Body of pancreas (tissue), 4 donors: Measurements from ENCODE around the gene CACNG7. TPM values are rescaled to one million over a fixed set of nuclear protein-coding genes. Genes with fewer than 3 reads are reported as not detected.
A peak's percentile ranks its signal among the peaks of the same experiment; 100 is the strongest.
"Not testable (repeated sequence)": the region's sequence is repeated elsewhere in the genome, so short reads cannot be mapped to it uniquely, and the experiment has no call there.

Experiments
- ATAC-seq: fragments of 150-250 bp; one replicate; pipeline ENCODE4 v1.9.1; 2016
- DNase-seq, 4 donors: peaks; one replicate each; pipeline ENCODE4 v3.0.0-alpha.2; 2019
- H3K27ac ChIP-seq, 4 donors: fragments of 200-600 bp; sonication (generic); 1 replicate in 3 of 4; 2 replicates in 1 of 4; pipeline versions ENCODE4 v1.5.1 to v1.6.1; 2016 to 2019; ENCODE audit warnings: mild to moderate bottlenecking in 1 of 4, mixed read lengths in 1 of 4, moderate library complexity in 1 of 4
- H3K27me3 ChIP-seq, 2 donors: fragments of 200-600 bp; sonication (generic); one replicate each; pipeline ENCODE4 v1.6.0; 2016; ENCODE audit warnings: mild to moderate bottlenecking in 1 of 2
- H3K36me3 ChIP-seq, 2 donors: fragments of 200-600 bp; sonication (generic); replicated peaks in 1 of 2; 2 replicates each; pipeline ENCODE4 v1.5.1; 2016; ENCODE audit warnings: low read depth in 2 of 2; ENCODE audit not compliant: insufficient read depth in 1 of 2
- H3K4me1 ChIP-seq: fragments of 200-600 bp; sonication (generic); one replicate; pipeline ENCODE4 v1.6.0; 2016
- H3K4me3 ChIP-seq, 2 donors: fragments of 200-600 bp; sonication (generic); 1 replicate in 1 of 2; 2 replicates in 1 of 2; pipeline ENCODE4 v1.5.1; 2016 to 2019
- H3K9me3 ChIP-seq, 3 donors: fragments of 200-600 bp; sonication (generic); 1 replicate in 2 of 3; 2 replicates in 1 of 3; pipeline ENCODE4 v1.5.1; 2016
- POLR2A ChIP-seq, 3 donors: fragments of 450-650 bp; IDR thresholded peaks; one replicate each; pipeline ENCODE4 v1.6.1; 2016; ENCODE audit warnings: antibody characterized with exemption in 3 of 3, mild to moderate bottlenecking in 2 of 3
- WGBS, 2 donors: methylation state at CpG; one replicate each; pipeline ENCODE4 v1.1.5; 2017; 5-methylcytosine and 5-hydroxymethylcytosine counted together
- intact Hi-C: fragments of 100-400 bp; cut with DNase I; formaldehyde crosslinking; loops from one replicate; pipeline ENCODE4 v1.15.1; 2023
- total RNA-seq, 2 donors: library from RNA; depleted of rRNA; stranded (reverse); fragments of >200 nt; gene quantifications; one replicate each; pipeline ENCODE4 v1.1.0, GENCODE V29; 2016
- TF ChIP-seq, protein P1 (sequence below), 7 experiments: fragments of 450-650 bp in 4 of 7; fragments of 200-600 bp in 3 of 7; sonication (generic) in 3 of 7; IDR thresholded peaks; one replicate each; pipeline ENCODE4 v1.5.1; 2016 to 2019; ENCODE audit warnings: antibody characterized with exemption in 7 of 7

The CACNG7 gene
- total RNA-seq, 2 donors from 2014 or later: not detected

DNA sequence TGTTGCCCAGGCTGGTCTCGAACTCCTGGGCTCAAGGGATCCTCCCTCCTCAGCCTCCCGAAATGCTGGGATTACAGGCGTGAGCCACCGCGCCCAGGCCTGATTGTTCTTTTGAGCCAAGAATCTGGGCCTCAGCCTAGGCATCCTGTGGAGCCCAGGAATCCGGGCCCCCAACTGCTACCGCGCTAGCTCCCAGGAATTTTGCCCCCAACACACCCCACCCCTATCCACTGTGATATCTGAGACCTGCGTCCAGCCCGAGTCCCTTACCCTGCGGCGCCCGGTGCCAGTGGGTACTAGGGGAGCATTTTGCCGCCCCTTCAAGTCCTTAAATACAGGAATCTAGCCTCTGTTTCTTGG is 42.2 kb upstream of the CACNG7 start:
- DNase-seq (peak in 1 of 4 donors; percentile 33), ATAC-seq (no peak)
- peaks cover 53% of the 10 kb centered on the region for H3K4me1 ChIP-seq
- 49 to 52% methylated on average over 13 to 14 of the region's 14 CpGs for WGBS, 2 donors
- TF ChIP-seq, protein P1, sequence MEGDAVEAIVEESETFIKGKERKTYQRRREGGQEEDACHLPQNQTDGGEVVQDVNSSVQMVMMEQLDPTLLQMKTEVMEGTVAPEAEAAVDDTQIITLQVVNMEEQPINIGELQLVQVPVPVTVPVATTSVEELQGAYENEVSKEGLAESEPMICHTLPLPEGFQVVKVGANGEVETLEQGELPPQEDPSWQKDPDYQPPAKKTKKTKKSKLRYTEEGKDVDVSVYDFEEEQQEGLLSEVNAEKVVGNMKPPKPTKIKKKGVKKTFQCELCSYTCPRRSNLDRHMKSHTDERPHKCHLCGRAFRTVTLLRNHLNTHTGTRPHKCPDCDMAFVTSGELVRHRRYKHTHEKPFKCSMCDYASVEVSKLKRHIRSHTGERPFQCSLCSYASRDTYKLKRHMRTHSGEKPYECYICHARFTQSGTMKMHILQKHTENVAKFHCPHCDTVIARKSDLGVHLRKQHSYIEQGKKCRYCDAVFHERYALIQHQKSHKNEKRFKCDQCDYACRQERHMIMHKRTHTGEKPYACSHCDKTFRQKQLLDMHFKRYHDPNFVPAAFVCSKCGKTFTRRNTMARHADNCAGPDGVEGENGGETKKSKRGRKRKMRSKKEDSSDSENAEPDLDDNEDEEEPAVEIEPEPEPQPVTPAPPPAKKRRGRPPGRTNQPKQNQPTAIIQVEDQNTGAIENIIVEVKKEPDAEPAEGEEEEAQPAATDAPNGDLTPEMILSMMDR (IDR thresholded peaks at IDR 0.05): no peak
- TF ChIP-seq POLR2A (IDR thresholded peaks at IDR 0.05): no peak
- no peaks in the 10 kb centered on the region for H3K36me3 ChIP-seq
- H3K9me3 ChIP-seq: no peaks in the 10 kb centered on the region
- no peak overlapping the region for H3K4me3 ChIP-seq
- no peaks in the 10 kb centered on the region for H3K27me3 ChIP-seq
- peak overlapping the region; percentile 69 to 94 (median 84) for H3K27ac ChIP-seq
- intact Hi-C loops: no loop called here

DNA sequence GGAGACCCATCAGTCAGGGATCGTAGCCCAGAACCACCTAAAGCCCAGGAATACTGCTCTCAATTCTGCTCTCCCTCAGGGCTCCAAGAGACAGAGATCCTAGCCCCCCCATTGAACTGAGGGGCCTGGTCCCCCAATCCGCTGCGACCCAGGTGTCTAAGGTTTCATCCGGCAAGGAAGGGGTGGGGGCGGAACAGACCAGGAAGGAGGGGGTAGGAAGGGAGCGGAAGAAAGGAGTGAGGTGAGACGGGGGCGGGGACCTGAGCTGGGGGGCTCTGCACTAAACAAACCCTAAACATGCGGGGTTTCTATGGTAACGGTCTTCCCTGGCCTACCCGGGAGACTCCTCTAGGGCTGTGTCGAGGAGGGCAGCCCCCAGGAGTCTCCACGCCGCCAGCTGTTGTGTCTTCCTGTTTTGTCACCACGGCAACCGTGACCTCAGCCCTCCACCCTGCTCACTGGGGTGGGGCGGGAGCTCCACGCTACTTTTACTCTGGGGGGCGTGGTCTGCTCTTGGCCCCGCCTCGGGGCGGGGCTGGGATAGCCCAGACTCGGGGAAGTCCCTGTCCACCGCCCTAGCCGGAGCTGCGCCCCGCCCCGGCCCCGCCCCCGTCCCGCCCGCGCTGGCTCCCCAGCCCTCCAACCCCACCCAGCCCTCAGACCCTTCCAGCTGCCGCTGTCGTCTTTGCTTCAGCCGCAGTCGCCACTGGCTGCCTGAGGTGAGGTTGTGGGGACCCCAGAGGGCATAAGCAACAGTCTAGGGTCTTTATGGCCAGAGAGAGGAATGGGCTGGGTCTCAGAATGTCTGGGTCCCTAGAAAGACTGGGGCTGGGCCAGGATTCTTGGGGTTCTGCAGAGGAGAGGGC is 41.6 kb upstream of the CACNG7 start, which contains the start of gene MYADM:
Gene MYADM, plus strand, starts transcription at position 659 of the 866 bp plus-strand sequence. CDS start 5,647 bp downstream, outside the sequence.
- H3K4me3 ChIP-seq: peak within 1 kb of the TSS; percentile 66 to 76
- H3K4me1 ChIP-seq: peaks cover 53% of the 10 kb centered on the region
- WGBS, 2 donors: 4 to 16% methylated on average over 12 to 35 of the region's 37 CpGs
- H3K36me3 ChIP-seq: no peaks in the 10 kb centered on the region
- H3K27ac ChIP-seq: peak within 1 kb of the TSS; percentile 78 to 94 (median 86)
- DNase-seq (peak; percentile 99 to 100 (median 99)), ATAC-seq (peak; percentile 76)
- no peaks in the 10 kb centered on the region for H3K27me3 ChIP-seq
- no peaks in the 10 kb centered on the region for H3K9me3 ChIP-seq
- intact Hi-C loops: no loop called here
- TF ChIP-seq POLR2A (IDR thresholded peaks at IDR 0.05): peak; percentile 57 to 84 (median 81)
- TF ChIP-seq, protein P1 (IDR thresholded peaks at IDR 0.05): peak in 1 of 7 experiments; percentile 2

DNA sequence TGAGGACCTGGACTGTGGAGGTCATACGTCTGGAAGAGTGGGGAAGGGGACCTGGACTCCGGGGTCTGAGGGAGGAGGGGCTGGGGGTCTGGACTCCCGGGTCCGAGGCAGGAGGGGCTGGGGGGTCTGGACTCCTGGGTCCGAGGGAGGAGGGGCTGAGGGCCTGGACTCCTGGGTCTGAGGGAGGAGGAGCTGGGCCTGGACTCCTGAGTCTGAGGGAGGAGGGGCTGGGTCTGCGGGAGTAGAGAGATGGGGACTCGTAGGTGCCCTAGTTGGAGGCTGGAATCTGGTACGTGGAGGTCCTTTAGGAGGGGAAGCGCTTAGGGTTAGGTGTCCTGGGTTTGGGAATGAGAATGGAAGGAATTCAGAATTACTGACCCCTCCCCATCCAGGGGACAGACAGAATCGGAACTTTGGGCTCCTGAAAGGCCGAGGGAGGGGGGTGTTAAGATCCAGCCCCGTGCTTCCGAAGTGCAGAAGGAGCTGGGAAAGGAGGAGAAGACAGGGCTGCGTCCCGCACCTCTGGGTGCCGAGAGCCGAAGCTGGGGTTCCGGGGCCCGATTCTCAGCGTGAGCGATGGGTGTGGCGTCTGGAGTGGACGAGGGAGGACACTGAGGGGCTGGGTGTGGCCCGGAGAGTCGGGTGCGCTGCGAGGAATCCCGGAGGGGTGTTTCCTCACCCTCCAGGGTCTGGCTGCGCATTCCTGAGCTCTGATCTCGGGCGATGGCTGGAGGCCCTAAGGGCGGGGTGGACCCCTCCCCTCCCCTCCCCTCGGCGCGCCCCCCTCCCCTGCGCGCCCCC is 40.8 kb upstream of the CACNG7 start:
- H3K4me1 ChIP-seq: peaks cover 53% of the 10 kb centered on the region

DNA sequence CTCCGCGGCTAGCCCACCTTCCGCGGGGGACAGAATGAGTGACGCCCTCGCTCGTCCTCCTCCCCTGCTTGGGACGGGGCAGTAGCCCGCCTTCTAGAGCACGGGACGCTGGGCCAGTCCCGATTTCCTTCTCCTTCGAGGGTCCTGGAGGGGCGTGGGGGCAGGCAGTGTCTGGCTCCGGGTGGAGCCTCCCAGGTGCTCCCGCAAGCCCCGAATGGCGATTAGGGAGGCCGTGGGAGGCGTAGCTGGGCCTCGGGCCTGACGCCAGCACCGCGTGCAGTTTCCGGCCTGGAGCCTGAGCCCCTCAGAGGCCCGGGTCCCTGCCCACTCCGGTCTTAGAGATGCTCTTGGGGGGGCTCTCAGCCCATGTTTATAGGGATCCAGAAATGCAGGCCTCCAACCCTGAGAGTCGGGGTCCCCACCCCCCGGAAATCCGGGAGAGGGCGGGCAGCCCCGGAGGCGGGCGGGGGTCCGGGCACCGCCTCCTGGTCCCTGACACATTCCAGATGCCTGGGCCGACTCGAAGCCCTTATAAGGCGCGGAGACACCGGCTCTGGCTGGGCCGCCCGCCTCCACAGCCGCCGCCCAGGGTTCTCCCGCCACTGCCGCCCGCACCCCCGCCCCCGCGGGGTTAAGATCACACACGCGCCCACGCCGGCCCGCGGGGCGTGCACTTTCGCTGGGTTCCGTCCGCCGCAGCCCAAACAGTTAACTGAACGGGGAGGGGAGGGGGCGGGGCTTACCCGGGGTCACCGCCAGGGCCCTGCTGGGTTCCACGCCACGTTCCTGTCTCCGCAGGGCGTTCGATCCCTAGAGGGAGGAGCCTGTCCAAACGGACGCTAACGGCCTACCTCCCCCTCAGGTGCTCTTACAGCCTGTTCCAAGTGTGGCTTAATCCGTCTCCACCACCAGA is 39.9 kb upstream of the CACNG7 start:
- 0 to 1% methylated on average over 6 to 57 of the region's 75 CpGs for whole genome bisulfite sequencing, 2 donors
- intact Hi-C loops: no loop called here
- ATAC-seq: peak; percentile 68
- DNase-seq: peak; percentile 89 to 93 (median 92)
- peak overlapping the region; percentile 78 to 94 (median 86) for H3K27ac ChIP-seq
- peaks cover 3 to 9% of the 10 kb centered on the region in 2 donors for H3K36me3 ChIP-seq
- TF ChIP-seq, protein P1 (IDR thresholded peaks at IDR 0.05): peak; percentile 26 to 72 (median 60)
- peak; percentile 29 to 66 (median 51) for TF ChIP-seq POLR2A (IDR thresholded peaks at IDR 0.05)
- H3K27me3 ChIP-seq: no peaks in the 10 kb centered on the region
- H3K9me3 ChIP-seq: no peaks in the 10 kb centered on the region
- peaks cover 50% of the 10 kb centered on the region for H3K4me1 ChIP-seq
- peak overlapping the region; percentile 66 to 76 for H3K4me3 ChIP-seq

More for the DNA sequence above, 40.8 kb upstream of the CACNG7 start:
- H3K27ac ChIP-seq: peak overlapping the region; percentile 78 to 94 (median 86)
- intact Hi-C loops: no loop called here
- TF ChIP-seq, protein P1 (IDR thresholded peaks at IDR 0.05): no peak
- no peak for TF ChIP-seq POLR2A (IDR thresholded peaks at IDR 0.05)
- H3K27me3 ChIP-seq: no peaks in the 10 kb centered on the region
- H3K4me3 ChIP-seq: peak overlapping the region; percentile 66 to 76
- H3K36me3 ChIP-seq: peaks cover 0 to under 1% of the 10 kb centered on the region in 2 donors
- ATAC-seq: peak; percentile 12
- H3K9me3 ChIP-seq: no peaks in the 10 kb centered on the region
- peak; percentile 44 to 59 (median 54) for DNase-seq
- 0% methylated on average over 21 to 34 of the region's 37 CpGs for WGBS, 2 donors

DNA sequence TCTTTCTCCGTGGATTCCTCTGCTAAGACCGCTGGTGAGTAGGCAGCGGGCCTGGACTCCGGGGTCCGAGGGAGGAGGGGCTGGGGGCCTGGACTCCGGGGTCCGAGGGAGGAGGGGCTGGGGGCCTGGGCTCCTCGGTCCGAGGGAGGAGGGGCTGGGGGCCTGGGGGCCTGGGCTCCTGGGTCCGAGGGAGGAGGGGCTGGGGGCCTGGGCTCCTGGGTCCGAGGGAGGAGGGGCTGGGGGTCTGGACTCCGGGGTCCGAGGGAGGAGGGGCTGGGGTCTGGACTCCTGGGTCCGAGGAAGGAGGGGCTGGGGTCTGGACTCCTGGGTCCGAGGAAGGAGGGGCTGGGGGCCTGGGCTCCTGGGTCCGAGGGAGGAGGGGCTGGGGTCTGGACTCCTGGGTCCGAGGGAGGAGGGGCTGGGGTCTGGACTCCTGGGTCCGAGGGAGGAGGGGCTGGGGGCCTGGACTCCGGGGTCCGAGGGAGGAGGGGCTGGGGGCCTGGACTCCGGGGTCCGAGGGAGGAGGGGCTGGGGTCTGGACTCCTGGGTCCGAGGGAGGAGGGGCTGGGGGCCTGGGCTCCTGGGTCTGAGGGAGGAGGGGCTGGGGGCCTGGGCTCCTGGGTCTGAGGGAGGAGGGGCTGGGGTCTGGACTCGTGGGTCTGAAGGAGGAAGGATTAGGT is 39.1 kb upstream of the CACNG7 start:
- H3K9me3 ChIP-seq, H3K27me3 ChIP-seq, intact Hi-C loops, DNase-seq, ATAC-seq: not testable (repeated sequence)
- Histone ChIP-seq H3K4me1 (peaks cover 42% of the 10 kb centered on the region), H3K36me3 (peaks cover 7 to 11% of the 10 kb centered on the region in 2 donors), H3K27ac (peak overlapping the region; percentile 78 to 94 (median 86)), H3K4me3 (peak overlapping the region; percentile 66 to 76)
- 0 to 1% methylated on average over 1 to 10 of the region's 24 CpGs for WGBS, 2 donors
